T-cell (primary cell): Measurements from ENCODE around the gene BRSK1. TPM values are rescaled to one million over a fixed set of nuclear protein-coding genes. Genes with fewer than 3 reads are reported as not detected.
A peak's percentile ranks its signal among the peaks of the same experiment; 100 is the strongest.

ENCODE experiments used
- ATAC-seq, 4 experiments: fragments of 200-7000 bp in 3 of 4; fragments of 150-1000 bp in 1 of 4; cut with Tn5 transposase; replicated peaks in 1 of 4; 1 replicate in 3 of 4; 2 replicates in 1 of 4; pipeline ENCODE4 v1.10.0; 2021; ENCODE audit warnings: moderate library complexity in 3 of 4, mild to moderate bottlenecking in 2 of 4, moderate number of reproducible peaks in 1 of 4
- CTCF ChIA-PET, 2 donors: fragments of 300-600 bp; sonication (Branson Sonifier 250); formaldehyde crosslinking; loops; one replicate each; lab custom pipeline; 2022; ENCODE audit warnings: antibody characterized with exemption in 2 of 2; lab: Charles Lee
- POLR2A ChIA-PET, 2 donors: fragments of 300-600 bp; sonication (Branson Sonifier 250); formaldehyde crosslinking; loops; one replicate each; lab custom pipeline; 2022; ENCODE audit warnings: antibody characterized with exemption in 2 of 2; lab: Charles Lee
- DNase-seq, 35 experiments: peaks; one replicate each; pipeline versions ENCODE4 v3.0.0 to v3.0.0-alpha.2; 2013 to 2023
- H3K27ac ChIP-seq: one replicate; pipeline ENCODE4 v1.5.1; 2013; ENCODE audit warnings: low read length
- H3K27me3 ChIP-seq, 2 experiments: replicated peaks in 1 of 2; 1 replicate in 1 of 2; 2 replicates in 1 of 2; pipeline versions ENCODE4 v1.6.1 to v1.7.0; 2013; ENCODE audit warnings: low read length in 1 of 2, mixed read lengths in 1 of 2; ENCODE audit not compliant: control insufficient read depth in 2 of 2, insufficient read depth in 2 of 2; ENCODE audit errors: extremely low read depth in 1 of 2
- H3K36me3 ChIP-seq, 2 donors: 1 replicate in 1 of 2; 2 replicates in 1 of 2; pipeline versions ENCODE4 v1.6.1 to v1.7.0; 2013; ENCODE audit warnings: low read length in 1 of 2; ENCODE audit not compliant: control insufficient read depth in 2 of 2, insufficient read depth in 1 of 2; ENCODE audit errors: extremely low read depth in 1 of 2
- H3K4me1 ChIP-seq, 2 experiments: 1 replicate in 1 of 2; 2 replicates in 1 of 2; pipeline versions ENCODE4 v1.6.1 to v1.7.0; 2013; ENCODE audit warnings: low read length in 2 of 2, mixed read lengths in 1 of 2; ENCODE audit not compliant: insufficient read depth in 2 of 2, control insufficient read depth in 1 of 2; ENCODE audit errors: extremely low read depth in 1 of 2
- H3K4me3 ChIP-seq, 2 donors: 1 replicate in 1 of 2; 2 replicates in 1 of 2; pipeline versions ENCODE4 v1.5.1 to v1.7.0; 2013; ENCODE audit warnings: mild to moderate bottlenecking in 2 of 2, low read length in 1 of 2, moderate library complexity in 1 of 2; ENCODE audit not compliant: control insufficient read depth in 1 of 2; ENCODE audit errors: extremely low read depth in 1 of 2
- H3K9me3 ChIP-seq: 2 replicates; pipeline ENCODE4 v1.7.0; 2013
- H3K27ac Mint-ChIP-seq, 2 donors: one replicate each; pipeline ENCODE4 v1.8.0; 2020 to 2021; ENCODE audit warnings: mild to moderate bottlenecking in 2 of 2, mixed read lengths in 2 of 2
- H3K27me3 Mint-ChIP-seq, 2 donors: one replicate each; pipeline ENCODE4 v1.8.0; 2021 to 2022; ENCODE audit warnings: mixed read lengths in 2 of 2
- H3K36me3 Mint-ChIP-seq: one replicate; pipeline ENCODE4 v1.8.0; 2021; ENCODE audit warnings: mixed read lengths
- H3K4me1 Mint-ChIP-seq, 3 donors: one replicate each; pipeline ENCODE4 v1.8.0; 2020 to 2022; ENCODE audit warnings: mixed read lengths in 3 of 3, mild to moderate bottlenecking in 1 of 3
- H3K4me3 Mint-ChIP-seq, 3 donors: one replicate each; pipeline ENCODE4 v1.8.0; 2020 to 2022; ENCODE audit warnings: mild to moderate bottlenecking in 3 of 3, mixed read lengths in 3 of 3, moderate library complexity in 3 of 3
- H3K9me3 Mint-ChIP-seq, 3 donors: one replicate each; pipeline ENCODE4 v1.8.0; 2020 to 2022; ENCODE audit warnings: mixed read lengths in 3 of 3
- WGBS: methylation state at CpG from one replicate; pipeline ENCODE4 v1.1.5; 2013; ENCODE audit warnings: missing lambda C conversion rate; ENCODE audit not compliant: insufficient coverage; 5-methylcytosine and 5-hydroxymethylcytosine counted together
- total RNA-seq, 35 experiments: library from RNA in 6 of 35; stranded (reverse) in 6 of 35; fragments of 120-200 nt in 1 of 35; gene quantifications; one replicate each; pipeline versions ENCODE4 v1.2.1 to v1.2.4 and lab custom pipeline; 2013 to 2026

BRSK1 gene
- total RNA-seq, 5 donors from 2014 or later (not counting 1 experiment from before 2014, with no cell fraction given), result 2.9 to 5.8 (median 3.9) TPM

DNA sequence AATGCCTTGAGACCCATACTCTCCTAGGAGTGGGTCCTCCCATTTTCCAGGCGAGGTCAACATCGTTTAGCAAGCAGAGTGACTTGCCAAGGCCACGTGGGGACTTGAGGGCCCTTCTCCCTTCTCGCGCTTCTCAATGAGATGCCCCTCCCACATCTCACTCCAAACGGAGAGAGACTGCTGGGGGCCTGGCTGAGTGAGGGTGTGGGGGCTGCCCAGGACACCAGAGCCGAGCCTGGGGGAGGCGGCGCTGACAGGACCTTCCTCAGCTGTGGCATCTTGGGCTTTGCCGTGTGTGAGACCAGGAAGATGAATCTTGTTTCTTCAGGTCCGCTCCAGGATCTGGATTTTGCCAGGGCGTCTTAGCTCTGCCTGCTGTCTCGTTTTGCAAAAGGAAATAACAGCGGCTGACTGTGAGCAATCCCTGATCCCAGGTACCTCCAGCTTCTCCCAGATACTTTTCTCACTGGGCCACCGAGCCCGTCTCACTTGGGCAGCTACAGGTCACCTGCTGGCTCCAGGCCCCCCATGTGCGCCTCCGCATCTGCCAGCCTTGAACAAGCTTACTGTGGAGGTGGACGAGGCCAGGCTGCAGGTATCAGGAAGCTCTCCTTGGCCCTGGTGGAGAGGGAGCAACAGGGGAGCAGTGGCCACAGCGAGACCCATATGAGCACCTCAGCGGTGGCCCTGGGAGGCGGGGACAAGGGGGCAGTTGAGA is 64.7 kb downstream of the BRSK1 start:
- ChIA-PET CTCF (interaction anchor here in 1 of 2 donors (0.6 kb wide), 1 partner anchor 122 kb away, joined by 3 read pairs; no protein-coding TSS in a partner anchor), POLR2A (interaction anchor here in 1 of 2 donors (1.6 kb wide), 1 partner anchor 10 kb away, joined by 5 read pairs; the partner anchor contains the start of gene KMT5C)
- Mint-ChIP-seq H3K9me3 (no peaks in the 10 kb centered on the region), H3K27me3 (peaks cover 24 to 32% of the 10 kb centered on the region in 2 donors), H3K36me3 (peaks cover 11% of the 10 kb centered on the region), H3K4me3 (no peak overlapping the region), H3K4me1 (peaks cover 16 to 24% (median 18%) of the 10 kb centered on the region in 3 donors), H3K27ac (no peak overlapping the region)
- WGBS, result 95% methylated on average over 10 of the region's 22 CpGs
- DNase-seq, result no peak
- H3K27me3 ChIP-seq, result peaks cover 0 to 38% of the 10 kb centered on the region in 2 experiments
- no peak for ATAC-seq
- no peak overlapping the region for H3K4me3 ChIP-seq
- H3K9me3 ChIP-seq, result no peaks in the 10 kb centered on the region
- peaks cover 0 to 18% of the 10 kb centered on the region in 2 experiments for H3K4me1 ChIP-seq
- no peak overlapping the region for H3K27ac ChIP-seq
- peaks cover 2 to 3% of the 10 kb centered on the region in 2 donors for H3K36me3 ChIP-seq

DNA sequence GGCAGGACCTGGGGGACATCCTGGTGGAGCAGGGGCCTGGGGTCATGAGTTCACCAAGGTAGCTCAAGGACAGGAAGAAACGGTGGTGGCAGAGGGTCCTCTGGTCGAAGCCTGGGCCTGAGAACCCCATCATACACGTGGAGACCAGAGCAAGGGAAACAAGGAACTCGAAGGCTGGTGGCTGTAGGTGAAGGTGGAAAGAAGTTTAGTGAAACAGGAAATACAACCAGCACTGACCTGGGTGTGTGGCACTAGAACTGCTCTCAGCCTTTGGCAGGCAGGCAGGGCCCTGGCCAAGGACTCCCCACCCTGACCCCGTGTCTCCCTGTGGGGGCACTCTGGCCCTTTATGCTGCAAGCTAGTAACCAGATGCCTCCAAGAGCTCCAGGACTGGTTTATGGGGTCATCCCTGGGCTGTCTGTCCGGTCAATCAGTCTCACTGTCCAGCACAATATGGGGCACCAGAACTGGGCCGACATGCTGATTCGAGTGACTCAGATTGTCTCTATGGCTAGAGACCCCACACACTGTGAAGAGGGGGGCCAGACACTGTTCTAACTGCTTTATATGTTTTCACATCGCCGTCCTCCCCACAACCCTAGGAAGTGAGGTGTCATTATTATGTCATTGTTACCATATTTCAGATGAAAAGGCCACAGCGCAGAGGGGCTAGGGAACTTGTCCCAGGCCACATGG is 67.0 kb downstream of the BRSK1 start:
- Mint-ChIP-seq H3K27ac (peak overlapping the region in 1 of 2 donors; percentile 43), H3K4me1 (peaks cover 19 to 33% (median 20%) of the 10 kb centered on the region in 3 donors), H3K27me3 (peaks cover 24 to 38% of the 10 kb centered on the region in 2 donors), H3K9me3 (no peaks in the 10 kb centered on the region), H3K36me3 (no peaks in the 10 kb centered on the region), H3K4me3 (no peak overlapping the region)
- H3K4me3 ChIP-seq, result no peak overlapping the region
- H3K4me1 ChIP-seq, result peaks cover 0 to 33% of the 10 kb centered on the region in 2 experiments
- H3K27me3 ChIP-seq, result peaks cover 0 to 57% of the 10 kb centered on the region in 2 experiments
- no peaks in the 10 kb centered on the region for H3K9me3 ChIP-seq
- no peak for DNase-seq
- ATAC-seq, result no peak
- WGBS, result 65% methylated on average over 8 of the region's 11 CpGs
- H3K27ac ChIP-seq, result no peak overlapping the region
- no peaks in the 10 kb centered on the region for H3K36me3 ChIP-seq
- ChIA-PET CTCF (no interaction called here), POLR2A (interaction anchor here in 1 of 2 donors (0.5 kb wide), 1 partner anchor 56 kb away, joined by 3 read pairs; no protein-coding TSS in a partner anchor)

DNA sequence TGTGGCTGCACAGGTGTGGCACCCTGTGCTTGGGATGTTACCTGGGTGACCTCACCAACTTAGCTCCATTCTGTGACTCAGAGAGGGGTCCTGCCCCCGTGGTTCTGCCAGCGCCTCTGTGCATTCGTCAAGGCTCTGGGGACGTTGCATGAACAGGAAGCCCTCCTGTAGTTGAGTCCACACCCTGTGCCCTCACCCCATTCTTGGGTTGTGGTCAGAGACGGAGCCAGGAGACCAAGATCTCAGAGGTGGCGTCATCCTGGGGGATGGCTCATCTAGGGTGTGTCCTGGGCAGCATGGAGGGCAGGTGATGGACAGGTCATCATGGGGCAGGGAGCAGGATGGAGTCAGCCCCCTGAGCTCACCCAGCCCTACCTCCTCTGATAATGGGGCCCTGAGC is 68.2 kb downstream of the BRSK1 start:
- ChIA-PET CTCF (no interaction called here), POLR2A (no interaction called here)
- H3K9me3 ChIP-seq, result no peaks in the 10 kb centered on the region
- no peak for DNase-seq
- WGBS, result 21% methylated on average over 4 of the region's 6 CpGs
- H3K4me1 ChIP-seq, result peaks cover 0 to 33% of the 10 kb centered on the region in 2 experiments
- no peak overlapping the region for H3K27ac Mint-ChIP-seq
- peak overlapping the region in 1 of 3 donors; percentile 78 for H3K4me3 Mint-ChIP-seq
- no peaks in the 10 kb centered on the region for H3K36me3 ChIP-seq
- peaks cover 2 to 69% of the 10 kb centered on the region in 2 experiments for H3K27me3 ChIP-seq
- peaks cover 19 to 33% (median 20%) of the 10 kb centered on the region in 3 donors for H3K4me1 Mint-ChIP-seq
- no peak overlapping the region for H3K4me3 ChIP-seq
- no peak overlapping the region for H3K27ac ChIP-seq
- peaks cover 26 to 39% of the 10 kb centered on the region in 2 donors for H3K27me3 Mint-ChIP-seq
- no peaks in the 10 kb centered on the region for H3K36me3 Mint-ChIP-seq
- H3K9me3 Mint-ChIP-seq, result no peaks in the 10 kb centered on the region
- no peak for ATAC-seq

DNA sequence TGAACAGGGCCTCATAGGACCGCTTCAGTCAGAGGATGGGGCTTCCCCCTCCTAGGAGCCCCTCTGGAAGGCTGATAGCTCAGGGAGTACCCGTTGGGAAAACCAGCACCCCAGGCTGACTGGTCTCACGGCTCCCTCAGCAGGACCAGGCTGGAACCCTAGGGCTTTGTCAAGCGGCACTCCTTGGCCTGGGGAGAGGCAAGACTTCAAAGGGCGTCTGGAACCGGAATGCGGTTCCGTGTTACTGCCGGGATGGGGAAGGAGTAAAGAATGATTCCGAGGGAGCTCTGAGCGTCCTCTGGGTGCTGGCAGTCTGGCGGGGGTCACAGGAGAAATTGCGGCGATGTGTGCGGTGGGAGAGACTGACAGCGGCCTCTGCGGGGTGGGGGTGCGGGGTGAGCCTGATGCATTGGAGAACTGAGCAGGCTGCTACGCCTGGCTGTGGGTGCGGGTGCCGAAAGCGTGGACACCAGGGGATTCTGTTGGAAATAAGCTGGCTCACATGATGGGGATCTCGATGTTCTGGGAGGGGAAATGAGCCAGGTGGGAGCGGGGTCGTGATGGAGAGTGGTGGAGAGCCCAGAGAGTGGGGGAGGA is 68.8 kb downstream of the BRSK1 start:
- Histone ChIP-seq H3K4me3 (no peak overlapping the region), H3K27me3 (peaks cover 2 to 74% of the 10 kb centered on the region in 2 experiments), H3K4me1 (peaks cover 0 to 33% of the 10 kb centered on the region in 2 experiments), H3K36me3 (no peaks in the 10 kb centered on the region), H3K27ac (no peak overlapping the region), H3K9me3 (no peaks in the 10 kb centered on the region)
- no peak overlapping the region for H3K27ac Mint-ChIP-seq
- peaks cover 31 to 45% of the 10 kb centered on the region in 2 donors for H3K27me3 Mint-ChIP-seq
- no peaks in the 10 kb centered on the region for H3K9me3 Mint-ChIP-seq
- H3K4me1 Mint-ChIP-seq, result peaks cover 19 to 33% (median 20%) of the 10 kb centered on the region in 3 donors
- no peaks in the 10 kb centered on the region for H3K36me3 Mint-ChIP-seq
- ATAC-seq (no peak), DNase-seq (no peak)
- CTCF ChIA-PET, result no interaction called here
- WGBS, result 74% methylated on average over 25 of the region's 25 CpGs
- POLR2A ChIA-PET, result no interaction called here
- peak overlapping the region in 2 of 3 donors; percentile 34 to 78 for H3K4me3 Mint-ChIP-seq

DNA sequence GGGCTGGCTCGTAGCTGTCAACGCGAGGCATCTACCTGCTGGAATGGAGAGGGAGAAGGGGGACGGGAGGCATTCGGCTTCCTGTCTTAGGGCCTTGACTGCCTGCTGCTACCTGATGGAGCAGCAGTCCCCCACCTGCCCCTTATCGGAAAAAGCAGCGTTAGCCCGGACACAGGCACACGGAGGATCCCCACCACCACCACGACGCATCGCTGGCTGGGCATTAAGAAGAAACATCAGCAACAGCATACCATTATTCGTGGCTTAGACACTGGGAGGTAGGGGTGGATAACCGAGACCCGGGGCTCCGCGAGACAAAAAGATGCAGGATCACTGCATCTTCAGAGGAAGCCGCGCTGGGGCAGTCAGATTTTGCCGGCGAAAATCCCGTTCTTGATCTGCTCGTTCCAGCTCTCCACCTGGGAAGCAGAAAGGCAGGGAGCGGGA is 69.6 kb downstream of the BRSK1 start:
- Mint-ChIP-seq H3K36me3 (no peaks in the 10 kb centered on the region), H3K27ac (no peak overlapping the region), H3K27me3 (peaks cover 31 to 47% of the 10 kb centered on the region in 2 donors), H3K4me1 (peaks cover 19 to 33% (median 20%) of the 10 kb centered on the region in 3 donors), H3K9me3 (no peaks in the 10 kb centered on the region), H3K4me3 (peak overlapping the region; percentile 61 to 78 (median 73))
- peaks cover 0 to 33% of the 10 kb centered on the region in 2 experiments for H3K4me1 ChIP-seq
- H3K27ac ChIP-seq, result no peak overlapping the region
- H3K27me3 ChIP-seq, result peaks cover 2 to 77% of the 10 kb centered on the region in 2 experiments
- H3K36me3 ChIP-seq, result no peaks in the 10 kb centered on the region
- ChIA-PET CTCF (no interaction called here), POLR2A (no interaction called here)
- peak in 3 of 4 experiments; percentile 2 to 7 (median 7) for ATAC-seq
- WGBS, result 6% methylated on average over 13 of the region's 24 CpGs
- peak in 1 of 35 experiments; percentile 26 for DNase-seq
- no peaks in the 10 kb centered on the region for H3K9me3 ChIP-seq
- peak overlapping the region; percentile 45 to 70 for H3K4me3 ChIP-seq
